Adrenal gland (tissue), 19 donors: Measurements from ENCODE around the gene SETD4. TPM values are rescaled to one million over a fixed set of nuclear protein-coding genes. Genes with fewer than 3 reads are reported as not detected.
A peak's percentile ranks its signal among the peaks of the same experiment; 100 is the strongest.

Experiments
- DNase-seq, 7 donors: peaks; one replicate each; pipeline ENCODE4 v3.0.0-alpha.2; 2019 to 2020
- H3K27ac ChIP-seq, 5 donors: fragments of 200-600 bp; sonication (generic) in 4 of 5; 1 replicate in 3 of 5; 2 replicates in 2 of 5; pipeline versions ENCODE4 v1.5.1 to v1.8.0; 2016 to 2020; ENCODE audit warnings: mild to moderate bottlenecking in 1 of 5
- H3K27me3 ChIP-seq: fragments of 200-600 bp; 2 replicates; pipeline ENCODE4 v1.8.0; 2021
- H3K36me3 ChIP-seq, 2 donors: fragments of 200-600 bp; replicated peaks in 1 of 2; 1 replicate in 1 of 2; 2 replicates in 1 of 2; pipeline versions ENCODE4 v1.5.1 to v1.8.0; 2018 to 2022
- H3K4me1 ChIP-seq, 2 donors: fragments of 200-600 bp; replicated peaks in 1 of 2; 1 replicate in 1 of 2; 2 replicates in 1 of 2; pipeline versions ENCODE4 v1.5.1 to v1.8.0; 2018 to 2021
- H3K4me3 ChIP-seq, 4 donors: fragments of 200-600 bp; sonication (generic) in 3 of 4; one replicate each; pipeline ENCODE4 v1.5.1; 2016 to 2018
- H3K9me3 ChIP-seq, 3 donors: fragments of 200-600 bp; sonication (generic) in 1 of 3; replicated peaks in 1 of 3; 1 replicate in 2 of 3; 2 replicates in 1 of 3; pipeline versions ENCODE4 v1.5.1 to v1.8.0; 2016 to 2021
- POLR2A ChIP-seq, 2 donors: fragments of 450-650 bp; IDR thresholded peaks; one replicate each; pipeline ENCODE4 v1.6.1; 2017; ENCODE audit warnings: antibody characterized with exemption in 2 of 2, mild to moderate bottlenecking in 2 of 2, moderate library complexity in 1 of 2
- WGBS, 4 donors: extraction: QIAGEN DNeasy Blood & Tissue Kit in 2 of 4; methylation state at CpG; one replicate each; pipeline versions ENCODE4 v1.1.5 to v1.1.7; 2013 to 2017; 5-methylcytosine and 5-hydroxymethylcytosine counted together
- intact Hi-C, 2 donors: fragments of 100-400 bp; cut with DNase I; formaldehyde crosslinking; loops; one replicate each; pipeline versions ENCODE4 v1.14.1 to v1.15.0; 2022 to 2023
- long read RNA-seq, 10 donors: library from polyadenylated mRNA in 3 of 10; unstranded in 2 of 10; stranded (forward) in 1 of 10; transcript quantifications; one replicate each; pipeline ENCODE4 v2.0.0 and lab custom pipeline, GENCODE V29; 2021 to 2026
- polyA plus RNA-seq, 3 donors: library from polyadenylated mRNA; stranded (reverse); fragments of 200-250 nt in 2 of 3; fragments of 350-450 nt in 1 of 3; fragmentation: Illumina TruSeq in 1 of 3; extraction: RNeasy Lipid Tissue Mini Kit (QIAGEN cat#74804) in 1 of 3; gene quantifications; one replicate each; pipeline ENCODE4 v1.2.3, GENCODE V29; 2013 to 2014
- total RNA-seq, 9 donors: library from RNA; depleted of rRNA in 4 of 9; stranded (reverse); fragments of >200 nt in 4 of 9; fragments of 120-200 nt in 1 of 9; fragmentation: NEBNext Ultra II Directional in 1 of 9; extraction: Animal tissue kit (Norgen Biotek cat#: 25700) in 1 of 9; gene quantifications; one replicate each; pipeline versions ENCODE4 v1.1.0 to v1.2.4, GENCODE V29; 2013 to 2023
- TF ChIP-seq, protein P1 (sequence below), 6 experiments: fragments of 450-650 bp in 4 of 6; fragments of 200-600 bp in 2 of 6; sonication (generic) in 1 of 6; IDR thresholded peaks; 1 replicate in 5 of 6; 2 replicates in 1 of 6; pipeline versions ENCODE4 v1.5.1 to v1.8.0; 2016 to 2021; ENCODE audit warnings: antibody characterized with exemption in 6 of 6, mild to moderate bottlenecking in 2 of 6, moderate library complexity in 1 of 6
- donor health status: healthy with polysubstance abuse.
- donor health status: Bipolar disorder and iron deficiency.
- donor health status: DM: yes; HTN: yes; CAD: no.
- donor health status: DM: no; HTN: no; CAD: no.
- donor health status: DM: no; HTN: no; CAD: no.
- donor health status: DM: yes; HTN: yes; CAD: no.

Gene SETD4
- total RNA-seq (10 to 100 TPM in 8 of 9 donors, 1 to 10 TPM in 1; 7.9 to 24.5 (median 15.3) TPM), polyA plus RNA-seq (10 to 100 TPM; 12.5 to 19.5 (median 19.5) TPM)
- long read RNA-seq, donor 1 = 0 reads
- long read RNA-seq, donor 2 = 0 reads
- long read RNA-seq, donor 3, partial matches to known transcripts = 83 of 84 reads
- long read RNA-seq, donor 3, other reads (novel, unspliced or antisense) = 0 of 84 reads
- long read RNA-seq, donor 4, partial matches to known transcripts = 6 of 12 reads
- long read RNA-seq, donor 4, other reads (novel, unspliced or antisense) = 6 of 12 reads
- long read RNA-seq, donor 5, partial matches to known transcripts = 7 of 25 reads
- long read RNA-seq, donor 5, other reads (novel, unspliced or antisense) = 17 of 25 reads
- long read RNA-seq, donor 6, partial matches to known transcripts = 2 of 6 reads
- long read RNA-seq, donor 6, other reads (novel, unspliced or antisense) = 3 of 6 reads
- long read RNA-seq, donor 7, partial matches to known transcripts = 0 of 1 reads
- long read RNA-seq, donor 7, other reads (novel, unspliced or antisense) = 0 of 1 reads
- long read RNA-seq, donor 8 = 0 reads
- long read RNA-seq, donor 9 = 0 reads
- long read RNA-seq, donor 10 = 0 reads

DNA sequence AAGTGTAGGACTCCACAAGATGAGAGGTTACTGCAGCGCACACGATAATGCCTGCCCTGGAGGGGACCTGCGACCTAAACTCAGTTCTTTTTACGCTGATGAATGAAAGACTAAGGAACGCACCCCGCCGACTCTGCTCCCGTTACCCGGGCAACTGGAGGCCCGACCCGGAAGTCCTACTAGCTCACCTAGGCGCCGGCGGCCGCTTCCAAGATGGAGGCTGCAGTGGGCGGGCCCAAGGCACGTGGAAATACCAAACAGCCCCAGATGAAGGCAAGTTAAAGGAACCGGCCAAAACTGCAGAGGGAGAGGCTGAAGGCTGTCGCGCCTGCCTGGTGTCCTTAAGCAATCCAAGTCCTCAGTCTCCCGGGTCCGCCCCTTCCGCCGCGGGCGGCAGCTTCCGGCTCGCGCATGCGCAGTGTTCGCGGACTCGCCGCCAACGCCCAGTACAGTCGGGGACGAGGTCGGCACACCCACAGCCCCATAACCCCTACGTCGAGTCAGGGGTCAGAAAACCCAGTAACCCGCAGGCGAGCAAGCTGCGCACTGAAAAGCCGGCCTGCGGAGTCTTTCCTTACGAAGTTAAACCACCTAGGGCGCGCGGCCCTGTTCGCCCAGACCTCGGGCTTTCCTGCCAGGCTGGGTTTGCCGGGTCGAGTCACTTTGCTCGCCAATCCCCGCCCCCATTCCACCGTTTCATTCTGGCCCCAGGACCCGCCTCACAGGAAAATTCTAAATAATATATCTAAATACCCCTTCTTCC, at the start of gene SETD4:
TSS of gene SETD4 (minus strand) at position 368 of the 763 bp plus-strand sequence. CDS start 1,638 bp downstream, outside the sequence.
- peak within 1 kb of the TSS; percentile 76 to 95 (median 84) for H3K27ac ChIP-seq
- peaks cover 0 to 25% of the 10 kb centered on the region in 2 donors for H3K4me1 ChIP-seq
- H3K9me3 ChIP-seq = no peaks in the 10 kb centered on the region
- H3K27me3 ChIP-seq = no peaks in the 10 kb centered on the region
- TF ChIP-seq, protein P1, sequence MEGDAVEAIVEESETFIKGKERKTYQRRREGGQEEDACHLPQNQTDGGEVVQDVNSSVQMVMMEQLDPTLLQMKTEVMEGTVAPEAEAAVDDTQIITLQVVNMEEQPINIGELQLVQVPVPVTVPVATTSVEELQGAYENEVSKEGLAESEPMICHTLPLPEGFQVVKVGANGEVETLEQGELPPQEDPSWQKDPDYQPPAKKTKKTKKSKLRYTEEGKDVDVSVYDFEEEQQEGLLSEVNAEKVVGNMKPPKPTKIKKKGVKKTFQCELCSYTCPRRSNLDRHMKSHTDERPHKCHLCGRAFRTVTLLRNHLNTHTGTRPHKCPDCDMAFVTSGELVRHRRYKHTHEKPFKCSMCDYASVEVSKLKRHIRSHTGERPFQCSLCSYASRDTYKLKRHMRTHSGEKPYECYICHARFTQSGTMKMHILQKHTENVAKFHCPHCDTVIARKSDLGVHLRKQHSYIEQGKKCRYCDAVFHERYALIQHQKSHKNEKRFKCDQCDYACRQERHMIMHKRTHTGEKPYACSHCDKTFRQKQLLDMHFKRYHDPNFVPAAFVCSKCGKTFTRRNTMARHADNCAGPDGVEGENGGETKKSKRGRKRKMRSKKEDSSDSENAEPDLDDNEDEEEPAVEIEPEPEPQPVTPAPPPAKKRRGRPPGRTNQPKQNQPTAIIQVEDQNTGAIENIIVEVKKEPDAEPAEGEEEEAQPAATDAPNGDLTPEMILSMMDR (IDR thresholded peaks at IDR 0.05) = no peak
- TF ChIP-seq POLR2A (IDR thresholded peaks at IDR 0.05) = peak; percentile 87
- WGBS, 4 donors = 0 to 1% (median 0%) methylated on average over 15 to 57 of the region's 57 CpGs
- peak; percentile 89 to 94 (median 93) for DNase-seq
- intact Hi-C loops = no loop called here
- peaks cover 0 to 28% of the 10 kb centered on the region in 2 donors for H3K36me3 ChIP-seq
- peak within 1 kb of the TSS; percentile 17 to 79 (median 70) for H3K4me3 ChIP-seq

DNA sequence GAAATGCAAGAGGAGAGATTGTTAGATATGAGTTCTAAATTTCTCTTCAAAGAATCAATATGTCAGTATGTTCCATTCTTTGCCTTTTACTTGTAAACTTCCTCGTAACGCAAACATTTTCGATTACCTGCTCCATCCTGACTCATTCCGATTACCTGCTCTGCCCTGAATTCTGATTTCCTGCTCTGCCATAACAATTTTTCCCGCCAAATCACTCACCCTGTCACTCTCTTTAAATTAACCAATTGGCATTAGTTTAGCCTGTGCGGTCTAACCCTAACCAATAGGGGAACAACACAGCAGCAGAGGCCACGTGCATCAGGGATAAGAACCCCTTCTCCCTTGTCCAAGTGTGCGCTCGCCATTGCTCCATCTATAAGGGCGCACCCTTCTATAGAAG, 49.5 kb upstream of the SETD4 start:
- DNase-seq = no peak
- Histone ChIP-seq H3K9me3 (no peaks in the 10 kb centered on the region), H3K36me3 (no peaks in the 10 kb centered on the region), H3K27ac (no peak overlapping the region), H3K4me3 (no peak overlapping the region), H3K4me1 (peaks cover 0 to 7% of the 10 kb centered on the region in 2 donors), H3K27me3 (no peaks in the 10 kb centered on the region)
- intact Hi-C loops = loop anchor here in 1 of 2 donors (10.0 kb wide), 1 partner anchor 65 kb away; no protein-coding TSS in a partner anchor
- 90 to 95% (median 93%) methylated on average over 10 of the region's 10 CpGs for WGBS, 4 donors
- TF ChIP-seq, protein P1 (IDR thresholded peaks at IDR 0.05) = no peak
- TF ChIP-seq POLR2A (IDR thresholded peaks at IDR 0.05) = no peak

DNA sequence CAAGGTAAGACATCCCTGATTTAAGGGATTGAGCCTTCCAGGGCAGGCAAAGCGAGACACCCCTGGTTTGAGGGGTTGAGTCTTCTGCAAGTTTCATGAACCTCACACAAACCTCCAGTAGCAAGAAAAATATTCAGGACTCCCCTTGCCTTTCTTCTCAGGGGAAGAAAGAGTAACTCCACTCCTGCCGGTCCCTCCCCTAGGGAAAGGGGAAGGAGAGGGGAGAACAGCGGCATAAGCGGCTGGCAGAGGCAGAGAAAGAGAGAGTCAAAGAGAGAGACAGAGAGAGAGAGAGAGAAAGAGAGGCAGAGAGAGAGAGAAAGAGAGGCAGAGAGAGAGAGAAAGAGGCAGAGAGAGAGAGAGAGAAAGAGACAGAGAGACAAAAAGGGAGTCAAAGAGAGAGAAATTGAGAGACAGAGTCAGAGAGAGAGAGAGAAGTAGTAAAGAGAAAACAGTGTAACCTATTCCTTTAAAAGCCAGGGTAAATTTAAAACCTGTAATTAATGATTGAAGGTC, 45.1 kb upstream of the SETD4 start:
- peaks cover 5% of the 10 kb centered on the region for H3K27me3 ChIP-seq
- WGBS, 4 donors = 67 to 74% (median 69%) methylated on average over 4 of the region's 4 CpGs
- no peaks in the 10 kb centered on the region for H3K9me3 ChIP-seq
- H3K27ac ChIP-seq = no peak overlapping the region
- no peak overlapping the region for H3K4me3 ChIP-seq
- H3K4me1 ChIP-seq = no peaks in the 10 kb centered on the region
- intact Hi-C loops = loop anchor here in 1 of 2 donors (10.0 kb wide), 1 partner anchor 61 kb away; no protein-coding TSS in a partner anchor
- DNase-seq = no peak
- TF ChIP-seq, protein P1 (IDR thresholded peaks at IDR 0.05) = no peak
- TF ChIP-seq POLR2A (IDR thresholded peaks at IDR 0.05) = no peak
- H3K36me3 ChIP-seq = no peaks in the 10 kb centered on the region
